Measurements from ENCODE around the gene KCNJ4. TPM values are rescaled to one million over a fixed set of nuclear protein-coding genes. Genes with fewer than 3 reads are reported as not detected.
"Not testable (repeated sequence)": the region's sequence is repeated elsewhere in the genome, so short reads cannot be mapped to it uniquely, and the experiment has no call there.

KCNJ4 gene
- total RNA-seq, 2 experiments from 2014 or later = not detected

DNA sequence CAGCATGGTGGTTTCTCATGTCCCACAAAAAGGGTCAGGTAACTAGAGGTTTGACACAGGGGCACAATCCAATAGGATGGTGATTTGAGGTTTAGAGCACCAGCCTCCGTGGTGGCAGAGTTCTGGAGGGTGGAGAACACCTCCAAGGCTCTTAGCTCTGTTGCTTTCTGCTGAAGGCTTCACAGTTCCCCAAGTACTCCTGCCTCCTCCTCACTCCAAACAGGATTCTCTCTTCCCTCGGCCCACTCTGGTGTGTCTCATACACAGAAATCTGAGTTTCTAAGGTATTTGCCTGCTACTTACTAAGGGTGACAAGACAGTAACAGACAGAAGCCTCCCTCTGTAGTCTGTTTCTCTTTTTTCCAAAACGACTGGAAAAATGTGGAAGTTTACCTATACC lies 73.6 kb downstream of the KCNJ4 start:
- CTCF ChIA-PET; POLR2A ChIA-PET; H3K27ac Mint-ChIP-seq; H3K4me1 Mint-ChIP-seq (ENCODE audit: low read depth); H3K9me3 Mint-ChIP-seq (ENCODE audit: insufficient read depth); DNase-seq; H3K4me3 Mint-ChIP-seq; ATAC-seq; H3K36me3 Mint-ChIP-seq (ENCODE audit: low read depth); H3K27me3 Mint-ChIP-seq (ENCODE audit: low read depth): not testable (repeated sequence)

Other genes with a start within 250 kb of the KCNJ4 start
- 10 to 100 TPM; 30.8 to 31.4 TPM for gene TMEM184B, start 182.2 kb downstream of the KCNJ4 start, total RNA-seq
- gene CSNK1E, start 137.8 kb downstream of the KCNJ4 start, total RNA-seq = 10 to 100 TPM; 74.7 to 82.9 TPM
- 1 to 10 TPM in 1 of 2 experiments, under 1 TPM in 1; 0.99 to 1.0 TPM for gene KDELR3, start 12.9 kb upstream of the KCNJ4 start, total RNA-seq
- gene DDX17, start 51.1 kb upstream of the KCNJ4 start, total RNA-seq = 100 to 1,000 TPM; 443 to 445 TPM
- 10 to 100 TPM; 10.1 to 12.1 TPM for gene DMC1, start 115.0 kb upstream of the KCNJ4 start, total RNA-seq
- gene FAM227A, start 201.2 kb upstream of the KCNJ4 start, total RNA-seq = under 1 TPM; 0.87 to 0.89 TPM
- gene CBY1, start 201.4 kb upstream of the KCNJ4 start, total RNA-seq = 10 to 100 TPM; 11.6 to 13.6 TPM
- 10 to 100 TPM; 91.3 to 98.7 TPM for gene TOMM22, start 226.8 kb upstream of the KCNJ4 start, total RNA-seq
- gene JOSD1, start 245.7 kb upstream of the KCNJ4 start, total RNA-seq = 10 to 100 TPM; 60.0 to 63.7 TPM